ENCODE data around the gene MRPL2.

GRCh38 chr6:43095939-43096338, 36.7 kb upstream of the MRPL2 start:
- TF ChIP-seq EZH2 (IDR thresholded peaks at IDR 0.05; ENCODE audit: low read depth): no peak
- TF ChIP-seq CTCF (conservative IDR thresholded peaks at IDR 0.05): no peak

All from PC-9 (cell line).